ENCODE measurements around the gene FMNL2. TPM values are rescaled to one million over a fixed set of nuclear protein-coding genes. Genes with fewer than 3 reads are reported as not detected.

The FMNL2 gene
- 10.9 and 15.6 TPM in 2 replicates for total RNA-seq (2012; rRNA removed)
- 8.5 and 11.4 TPM in 2 replicates for polyA plus RNA-seq (2012; rRNA removed)
- polyA plus RNA-seq (2012; cell fraction: cytosol; rRNA removed) = 1.8 and 1.9 TPM in 2 replicates
- 3.0 and 23.7 TPM in 2 replicates for polyA plus RNA-seq (2012; cell fraction: nucleus; rRNA removed; ENCODE audit: low replicate concordance)
- Bru-seq, nascent RNA = percentile 78 among the genes with signal in this experiment
- BruChase-seq, experiment 1, labeled RNA remaining after a 6-hour chase = percentile 68 among the genes with signal in this experiment
- BruChase-seq, experiment 2, labeled RNA remaining after a 2-hour chase = percentile 80 among the genes with signal in this experiment
- long read RNA-seq, partial matches to known transcripts = 7 of 12 reads
- long read RNA-seq, other reads (novel, unspliced or antisense) = 5 of 12 reads

DNA sequence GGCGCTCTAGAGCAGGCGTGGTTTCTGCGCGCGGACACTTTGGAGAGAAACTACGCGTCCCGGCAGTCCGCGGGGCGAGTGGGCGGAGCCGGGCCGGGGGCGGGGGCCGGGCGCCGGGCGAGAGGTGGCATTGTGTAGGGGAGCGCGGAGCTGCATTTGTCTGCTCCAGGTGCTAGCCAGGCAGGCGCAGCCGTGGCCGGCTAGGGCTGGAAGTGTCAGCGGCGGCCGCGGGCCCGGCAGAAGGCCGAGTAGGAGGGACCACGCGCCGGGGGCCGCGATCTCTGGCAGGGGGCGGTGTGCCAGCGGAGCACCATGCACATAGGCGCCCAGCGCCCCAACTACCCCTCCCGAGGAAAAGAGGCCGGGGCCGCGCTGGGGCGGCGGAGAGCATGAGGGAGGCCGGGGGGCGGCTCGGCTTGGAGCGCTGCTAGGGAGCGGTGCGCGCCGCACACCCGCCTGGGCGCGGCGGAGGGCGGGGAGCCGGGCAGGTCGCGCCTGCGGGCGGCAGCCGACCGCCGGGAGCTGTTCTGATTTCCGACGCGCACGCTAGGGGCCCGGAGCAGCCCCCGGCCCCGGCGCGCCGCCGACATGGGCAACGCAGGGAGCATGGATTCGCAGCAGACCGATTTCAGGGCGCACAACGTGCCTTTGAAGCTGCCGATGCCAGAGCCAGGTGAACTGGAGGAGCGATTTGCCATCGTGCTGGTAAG is at the start of gene FMNL2:
TSS of gene FMNL2 (plus strand) at position 159 of the 710 bp plus-strand sequence.
- Histone ChIP-seq H3K9me1 (ENCODE audit: insufficient read depth, low read length) (no peaks in the 10 kb centered on the region), H3K4me2 (ENCODE audit: low read depth, low read length) (peak within 1 kb of the TSS; percentile 85), H4K5ac (ENCODE audit: low read depth, low read length) (no peak within 1 kb of the TSS; the same call in 1 of the 2 replicates), H3K27me3 (ENCODE audit: control insufficient read depth, insufficient read depth, low read length) (no peaks in the 10 kb centered on the region), H2BK15ac (ENCODE audit: low read depth, low read length) (peak within 1 kb of the TSS; percentile 72; the same call in 1 of the 3 replicates), H3K18ac (ENCODE audit: low read depth, low read length) (peak within 1 kb of the TSS; percentile 40; the same call in 1 of the 2 replicates), H3K9me3 (ENCODE audit: control insufficient read depth, insufficient read depth, low read length) (no peaks in the 10 kb centered on the region), H2BK5ac (ENCODE audit: low read depth, low read length, poor library complexity, severe bottlenecking) (peak within 1 kb of the TSS; percentile 21), H3K9ac (ENCODE audit: low read depth, low read length) (peak within 1 kb of the TSS; percentile 90), H3K14ac (replicated peaks; ENCODE audit: low read depth, low read length) (peak within 1 kb of the TSS; percentile 91), H3K56ac (ENCODE audit: extremely low read depth, insufficient read depth, low read length) (peak within 1 kb of the TSS; percentile 62; the same call in 1 of the 2 replicates), H2BK20ac (ENCODE audit: low read depth, low read length) (0 out of 2 replicates have a peak within 1 kb of the TSS, but pooled peaks have one; percentile 17), H4K8ac (ENCODE audit: low read depth in 2 of 2, low read length in 2 of 2) (peak within 1 kb of the TSS; percentile 91 to 100), H4K91ac (ENCODE audit: insufficient read depth, low read depth, low read length) (0 out of 2 replicates have a peak within 1 kb of the TSS, but pooled peaks have one; percentile 37), H2AK5ac (ENCODE audit: low read depth, low read length) (no peak within 1 kb of the TSS), H2AK9ac (replicated peaks; ENCODE audit: low read depth, low read length, poor library complexity) (peak within 1 kb of the TSS; percentile 90), H3K4me1 (ENCODE audit: control insufficient read depth, insufficient read depth, low read length) (peaks cover 2% of the 10 kb centered on the region; the same call in 1 of the 2 replicates), H2BK120ac (ENCODE audit: low read depth, low read length) (peak within 1 kb of the TSS; percentile 80; the same call in 1 of the 2 replicates), H3K79me1 (ENCODE audit: low read depth in 1 of 2, low read length in 2 of 2) (peaks cover 9 to 26% of the 10 kb centered on the region in 2 experiments), H3K36me3 (ENCODE audit: control insufficient read depth, insufficient read depth, low read length) (no peaks in the 10 kb centered on the region), H3K4ac (ENCODE audit: low read depth, low read length) (peak within 1 kb of the TSS; percentile 81), H3K23ac (ENCODE audit: low read depth, low read length) (peak within 1 kb of the TSS; percentile 87; the same call in 1 of the 2 replicates), H3K27ac (ENCODE audit: insufficient read depth, low read length) (peak within 1 kb of the TSS; percentile 63), H4K20me1 (ENCODE audit: insufficient read depth, low read length) (peaks cover 6% of the 10 kb centered on the region; the same call in 1 of the 2 replicates), H3K4me3 (ENCODE audit: insufficient read depth, low read depth, low read length) (peak within 1 kb of the TSS; percentile 98), H2AFZ (replicated peaks; ENCODE audit: low read length, poor library complexity) (peak within 1 kb of the TSS; percentile 98)
- dilution Hi-C loops (cut with HindIII; ENCODE audit: low sequenced_read_pairs, unreplicated experiment) (no loop called here), intact Hi-C loops (cut with micrococcal nuclease) (loop anchor here (1.0 to 5.0 kb wide), 7 partner anchors 82 to 298 kb away; no protein-coding TSS in a partner anchor), in situ Hi-C loops (cut with MboI; ENCODE audit: low sequenced_read_pairs) (loop anchor here (10.0 kb wide), 1 partner anchor 290 kb away; no protein-coding TSS in a partner anchor)
- no TSS peak for BruUV-seq (replicated peaks)
- ATAC-seq (ENCODE audit: low read depth) (peak; percentile 91), DNase-seq (peak; percentile 65)
- TF ChIP-seq MXI1 (IDR thresholded peaks at IDR 0.05; ENCODE audit: borderline replicate concordance, low read depth, low read length) (peak; percentile 9; the same call in 1 of the 2 replicates), MAZ (IDR thresholded peaks at IDR 0.05; ENCODE audit: borderline replicate concordance, low read depth, low read length) (peak; percentile 88), POLR2A (IDR thresholded peaks at IDR 0.05; ENCODE audit: low read depth, low read length) (peak; percentile 56; the same call in 1 of the 2 replicates), MAFK (IDR thresholded peaks at IDR 0.05; ENCODE audit: low read depth, low read length) (no peak), RAD21 (IDR thresholded peaks at IDR 0.05; ENCODE audit: low read length) (0 out of 2 replicates have a peak, but pooled peaks have one; percentile 10), CHD1 (IDR thresholded peaks at IDR 0.05; ENCODE audit: low read depth, low read length) (no peak), FOS (IDR thresholded peaks at IDR 0.05; ENCODE audit: low read depth, low read length) (no peak), RFX5 (IDR thresholded peaks at IDR 0.05; ENCODE audit: low read depth, low read length) (no peak)
- 1% methylated on average over 59 of the region's 85 CpGs; no CpG with 5 or more reads in 1 of the 2 experiments for WGBS, 2 experiments (ENCODE audit: extremely low coverage in 2 of 2, insufficient read length in 1 of 2)
- ChIA-PET POLR2A (ENCODE audit: unreplicated experiment) (interaction anchor here (0.5 kb wide), 1 partner anchor 215 kb away, joined by 3 read pairs; no protein-coding TSS in a partner anchor), CTCF (interaction anchor here (1.6 kb wide), 1 partner anchor 146 kb away, joined by 3 read pairs; no protein-coding TSS in a partner anchor)

Measured in IMR-90 (cell line).